Amniotic stem cell (primary cell): ENCODE results near the gene STH.

Source experiments
- DNase-seq: peaks from one replicate; lab custom pipeline; 2025; lab: John Stamatoyannopoulos, UW

The STH gene

GRCh38 chr17:46047856-46048255, 48.8 kb downstream of the STH start:
- DNase-seq = no peak
